NCI-H1930 (cell line): ENCODE measurements around the gene ARHGAP30.
"Not testable (repeated sequence)": the region's sequence is repeated elsewhere in the genome, so short reads cannot be mapped to it uniquely, and the experiment has no call there.

Source experiments
- DNase-seq, 2 experiments: peaks; one replicate each; lab custom pipeline; 2025; lab: John Stamatoyannopoulos, UW

The ARHGAP30 gene

GRCh38 chr1:161071886-161072371 is 2.2 kb upstream of the ARHGAP30 start:
- no peak for DNase-seq

GRCh38 chr1:161070761-161071160 is 1.1 kb upstream of the ARHGAP30 start:
- no peak for DNase-seq

GRCh38 chr1:161069241-161069640 is 450 bp downstream of the ARHGAP30 start:
- no peak for DNase-seq

GRCh38 chr1:161068306-161069234 is 1.1 kb downstream of the ARHGAP30 start:
- DNase-seq: no peak

DNA sequence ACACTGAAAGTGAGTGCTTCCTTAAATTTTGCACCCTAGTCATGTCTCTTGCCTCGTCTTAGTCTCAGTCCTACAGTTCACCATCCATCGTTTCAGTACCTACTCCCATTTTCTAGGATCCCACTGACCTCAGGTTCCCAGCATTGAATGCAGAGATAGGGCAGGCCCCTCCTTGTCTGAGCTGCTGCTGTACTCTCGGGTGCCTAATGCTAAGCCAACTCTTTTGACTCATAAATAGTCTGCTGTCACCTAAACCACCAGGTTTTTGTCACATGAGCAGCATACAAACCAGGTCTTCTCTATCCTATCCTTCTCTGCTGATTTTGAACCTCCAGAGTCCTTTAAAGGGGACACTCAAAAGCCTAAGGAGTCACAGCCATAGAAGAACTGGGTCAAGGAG is 3.0 kb downstream of the ARHGAP30 start:
- DNase-seq: no peak

- not testable (repeated sequence) for DNase-seq
Measured at GRCh38 chr1:161065681-161066080, 4.0 kb downstream of the ARHGAP30 start.

DNA sequence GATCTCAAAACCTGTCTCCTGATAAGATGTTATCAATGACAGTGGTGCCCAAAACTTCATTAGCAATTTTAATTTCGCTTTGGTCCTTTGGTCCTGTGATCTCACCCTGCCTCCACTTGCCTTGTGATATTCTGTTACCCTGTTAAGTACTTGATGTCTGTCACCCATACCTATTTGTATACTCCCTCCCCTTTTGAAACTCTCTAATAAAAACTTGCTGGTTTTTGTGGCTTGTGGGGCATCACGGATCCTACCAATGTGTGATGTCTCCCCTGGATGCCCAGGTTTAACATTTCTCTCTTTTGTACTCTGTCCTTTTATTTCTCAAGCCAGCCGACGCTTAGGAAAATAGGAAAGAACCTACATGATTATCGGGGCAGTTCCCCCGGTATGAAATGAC is 5.8 kb downstream of the ARHGAP30 start:
- not testable (repeated sequence) for DNase-seq

DNA sequence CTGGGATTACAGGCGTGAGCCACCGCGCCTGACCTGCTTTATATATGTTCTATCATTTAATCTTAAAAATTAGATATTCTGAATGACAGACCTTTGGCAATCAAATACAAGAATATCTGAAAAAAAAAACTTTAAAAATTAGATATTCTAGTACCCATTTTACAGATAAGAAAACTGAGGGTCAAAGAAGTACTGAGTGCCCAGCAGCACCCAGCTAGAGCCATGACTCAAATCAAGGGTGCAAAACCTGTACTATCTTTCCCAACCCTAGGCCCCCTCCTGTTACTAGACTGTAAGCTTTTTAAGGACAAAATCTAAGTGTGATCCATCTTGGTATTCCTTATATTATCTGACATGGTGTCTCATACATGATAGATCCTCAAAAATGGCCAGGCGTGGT is 8.3 kb downstream of the ARHGAP30 start:
- DNase-seq: no peak

GRCh38 chr1:161059293-161059692 is 10.4 kb downstream of the ARHGAP30 start:
- no peak for DNase-seq

DNA sequence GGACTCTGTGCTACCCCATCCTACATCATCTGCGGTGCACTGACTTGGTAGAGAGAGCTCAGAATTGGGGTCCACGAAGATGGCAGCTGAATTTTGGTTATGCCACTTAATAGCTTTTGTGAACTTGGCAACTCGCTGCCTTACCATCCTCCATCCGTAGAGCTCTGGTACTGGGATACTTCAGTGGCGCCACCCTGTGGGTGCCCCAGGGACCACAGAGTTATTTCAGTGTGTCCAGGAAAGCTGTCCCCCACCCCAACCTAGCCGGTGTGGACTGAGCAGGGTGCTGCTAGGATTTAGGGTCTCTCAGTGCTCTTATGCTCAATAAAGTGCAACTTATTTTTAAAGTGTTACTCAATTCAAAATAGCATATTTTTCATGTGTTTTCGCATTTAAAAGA is 14.9 kb downstream of the ARHGAP30 start:
- DNase-seq: no peak

- DNase-seq: no peak
Measured at GRCh38 chr1:161054232-161054631, 15.5 kb downstream of the ARHGAP30 start.

DNA sequence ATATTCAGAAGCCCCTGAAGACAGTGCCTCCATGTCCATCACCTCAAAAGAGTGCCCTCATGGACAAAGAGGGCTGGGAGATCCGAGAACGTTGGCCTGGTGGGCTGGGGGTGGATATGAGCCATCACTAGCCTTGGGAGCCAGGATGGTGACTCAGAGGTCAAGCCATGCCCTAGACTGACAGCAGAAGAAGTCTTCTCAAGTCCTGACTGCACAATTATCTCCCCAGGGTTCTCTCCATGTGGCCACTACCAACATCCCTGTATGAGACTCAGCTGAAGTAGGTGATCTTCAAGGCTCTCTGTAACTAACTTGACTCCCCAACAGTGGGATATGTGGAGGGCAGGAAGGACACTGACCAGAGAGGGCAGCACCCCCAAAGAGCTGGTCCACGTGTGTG is 16.8 kb downstream of the ARHGAP30 start:
- DNase-seq: no peak

DNA sequence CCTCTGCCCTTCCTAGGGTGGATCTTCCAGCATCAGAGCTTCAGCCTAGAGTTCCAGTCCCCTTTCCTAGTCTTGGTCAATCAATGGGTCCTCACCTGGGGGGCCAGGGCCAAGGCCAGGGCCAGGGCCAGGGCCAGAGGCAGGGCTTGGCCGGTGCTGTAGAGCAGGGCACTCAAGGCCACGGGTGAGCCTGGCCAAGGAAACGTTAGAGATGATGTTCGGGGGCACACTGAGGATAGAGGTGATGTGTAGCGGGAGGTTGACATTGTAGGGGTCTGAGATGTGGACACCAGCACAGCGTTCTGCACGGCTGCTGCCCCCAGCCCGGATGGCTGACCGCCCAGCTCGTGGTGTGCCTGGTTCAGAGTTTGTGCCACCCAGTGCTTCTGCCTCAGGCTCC is 18.5 kb downstream of the ARHGAP30 start:
- no peak for DNase-seq

DNA sequence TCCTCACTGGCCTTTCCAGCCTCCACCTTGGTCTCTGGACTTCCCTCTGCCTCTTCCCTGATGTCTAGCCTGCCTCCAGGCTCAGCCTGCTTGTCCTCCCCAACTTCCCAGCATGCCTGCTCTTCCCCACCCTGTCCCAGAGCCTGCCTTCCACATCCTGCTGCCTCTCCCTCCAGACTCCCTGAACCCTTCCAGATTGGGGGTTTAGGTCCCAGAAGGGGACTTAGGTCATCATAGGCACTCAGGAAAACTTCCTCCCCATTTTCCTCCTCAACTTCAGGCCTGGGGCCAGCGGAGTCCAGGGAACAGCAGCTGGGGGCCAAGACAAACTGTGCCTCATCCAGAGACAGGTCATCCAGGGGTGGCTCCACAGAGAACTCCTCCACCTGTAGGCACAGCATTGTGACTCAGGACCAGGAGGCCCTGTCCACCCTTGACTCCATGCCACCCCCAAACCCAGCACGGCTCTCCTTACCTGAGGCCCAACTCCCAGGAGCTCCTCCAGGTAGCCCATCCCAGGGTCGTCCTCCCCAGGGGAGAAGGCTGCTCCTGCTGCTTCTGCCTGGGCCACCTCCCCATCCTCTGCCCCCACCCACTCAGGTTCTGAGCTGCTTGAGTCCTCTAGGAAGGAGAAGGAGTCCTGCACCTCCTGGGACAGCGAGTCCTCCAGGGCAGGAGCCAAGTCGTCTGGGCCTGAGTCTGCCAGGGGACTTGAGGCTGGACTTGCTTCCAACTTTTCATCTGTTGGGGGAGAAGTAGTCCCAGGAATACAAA is 20.6 kb downstream of the ARHGAP30 start:
- no peak for DNase-seq

- DNase-seq: no peak
Measured at GRCh38 chr1:161047436-161048420, 22.0 kb downstream of the ARHGAP30 start.

DNA sequence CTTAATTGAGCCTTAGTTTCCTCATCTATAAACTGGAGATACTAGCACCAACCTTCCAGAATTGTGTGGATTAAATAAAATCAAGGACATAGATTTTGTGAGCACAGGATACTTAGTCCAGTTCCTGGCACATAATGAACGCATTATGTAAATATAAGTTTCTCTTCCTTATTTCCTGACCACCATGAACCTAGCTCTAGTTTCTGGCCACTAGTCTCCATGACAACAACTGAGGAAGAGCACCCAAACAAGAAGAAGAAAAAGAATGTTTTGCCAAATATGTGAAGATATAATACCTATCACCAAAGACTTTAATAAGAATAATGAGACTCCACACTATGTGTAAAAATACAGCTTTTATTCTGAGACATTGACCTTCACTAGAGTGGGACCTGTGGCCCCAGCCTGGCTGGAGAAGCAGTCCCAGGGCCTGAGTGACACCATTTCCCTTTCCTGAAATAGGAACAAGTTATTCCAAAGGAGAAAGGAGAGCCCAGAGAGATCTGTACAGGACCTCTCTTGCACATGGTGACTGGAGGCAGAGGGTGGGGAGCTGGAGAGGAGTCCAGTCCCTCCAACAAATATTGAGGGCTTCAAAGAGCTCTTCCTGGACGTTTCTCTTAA is 23.0 kb downstream of the ARHGAP30 start:
- no peak for DNase-seq

DNA sequence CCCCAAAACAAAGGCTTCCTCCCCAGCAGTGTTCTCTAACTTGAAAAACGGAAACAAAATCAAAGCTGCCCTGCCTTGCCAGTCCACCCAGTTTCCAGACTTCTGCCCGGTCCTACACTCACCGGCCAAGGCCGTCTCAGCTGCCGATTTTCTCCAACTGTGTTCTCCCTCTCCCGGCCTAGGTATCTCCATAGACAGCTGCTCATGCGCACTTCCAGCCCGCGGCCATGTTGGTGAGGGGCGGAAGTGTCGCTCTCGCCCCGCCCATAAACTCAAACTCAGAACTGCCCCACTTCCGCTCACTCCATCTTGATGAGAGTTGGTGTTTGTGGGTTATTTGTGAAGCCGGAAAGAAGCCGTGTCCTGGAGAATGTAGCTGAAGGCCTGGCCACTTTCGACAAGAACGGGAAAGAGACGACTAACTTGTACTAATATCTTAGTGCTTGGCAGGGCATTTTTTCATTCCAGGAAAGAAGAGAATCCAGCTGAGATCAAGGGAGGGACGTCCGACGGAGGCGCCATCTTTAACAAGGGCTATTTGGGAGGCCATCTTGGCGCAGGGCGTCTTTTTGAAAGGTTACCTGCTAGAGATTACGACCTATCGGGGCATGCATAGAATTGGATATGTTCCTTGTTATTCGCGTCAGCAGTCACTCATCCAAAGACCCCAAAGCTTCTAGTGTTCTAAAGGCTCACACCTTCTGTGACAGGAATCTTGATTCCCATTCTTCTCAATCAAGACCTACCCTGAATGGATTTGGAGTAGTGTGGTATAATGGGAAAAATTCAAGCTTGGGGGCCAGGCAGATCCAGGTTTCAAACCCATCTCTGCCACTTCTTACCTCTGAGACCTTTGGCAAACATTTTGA is 23.7 kb downstream of the ARHGAP30 start, which contains the start of gene USF1:
TSS of gene USF1 (minus strand) at position 242 of the 869 bp plus-strand sequence. CDS start 2,702 bp downstream, outside the sequence.
- peak; percentile 89 to 95 for DNase-seq

GRCh38 chr1:161044908-161045735 is 24.6 kb downstream of the ARHGAP30 start:
- no peak for DNase-seq

DNA sequence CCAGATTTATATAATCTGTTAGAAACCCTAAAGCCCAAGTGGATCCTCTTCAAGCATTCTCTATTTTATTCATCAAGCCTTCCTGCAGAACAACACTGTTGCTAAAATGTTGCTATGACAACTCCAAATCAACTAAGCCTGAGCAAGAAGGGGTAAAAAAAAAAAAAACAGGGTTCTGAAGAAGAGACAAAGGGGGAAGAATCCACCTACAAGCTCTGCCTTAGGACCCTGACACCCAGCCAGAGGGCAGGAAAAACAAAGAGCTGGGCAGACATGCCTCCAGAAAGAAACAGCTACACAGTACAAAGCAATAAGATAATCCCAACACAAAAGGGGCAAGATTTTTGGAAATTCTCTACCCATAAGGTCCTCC is 25.2 kb downstream of the ARHGAP30 start:
- DNase-seq: no peak
